HUES6 (cell line): ENCODE results near the gene A1CF.
"Not testable (repeated sequence)": the region's sequence is repeated elsewhere in the genome, so short reads cannot be mapped to it uniquely, and the experiment has no call there.

Experiments used
- H3K27ac ChIP-seq: 2 replicates; pipeline ENCODE4 v1.7.0; 2013; ENCODE audit warnings: low read depth, mild to moderate bottlenecking, low read length, inconsistent platforms
- H3K27me3 ChIP-seq: 2 replicates; pipeline ENCODE4 v1.6.1; 2013; ENCODE audit warnings: low read length; ENCODE audit not compliant: control insufficient read depth, insufficient read depth
- H3K36me3 ChIP-seq: 2 replicates; pipeline ENCODE4 v1.6.1; 2013; ENCODE audit warnings: low read length; ENCODE audit not compliant: control insufficient read depth, insufficient read depth
- H3K4me1 ChIP-seq: 2 replicates; pipeline ENCODE4 v1.6.1; 2013; ENCODE audit warnings: low read length; ENCODE audit not compliant: control insufficient read depth, insufficient read depth
- H3K4me3 ChIP-seq: 2 replicates; pipeline ENCODE4 v1.5.1; 2013; ENCODE audit warnings: low read depth, low read length
- H3K9ac ChIP-seq: one replicate; pipeline ENCODE4 v1.6.1; 2013; ENCODE audit warnings: mild to moderate bottlenecking, low read length
- H3K9me3 ChIP-seq: 2 replicates; pipeline ENCODE4 v1.6.1; 2013; ENCODE audit warnings: low read depth, low read length; ENCODE audit not compliant: control insufficient read depth, insufficient read depth

A1CF gene

DNA sequence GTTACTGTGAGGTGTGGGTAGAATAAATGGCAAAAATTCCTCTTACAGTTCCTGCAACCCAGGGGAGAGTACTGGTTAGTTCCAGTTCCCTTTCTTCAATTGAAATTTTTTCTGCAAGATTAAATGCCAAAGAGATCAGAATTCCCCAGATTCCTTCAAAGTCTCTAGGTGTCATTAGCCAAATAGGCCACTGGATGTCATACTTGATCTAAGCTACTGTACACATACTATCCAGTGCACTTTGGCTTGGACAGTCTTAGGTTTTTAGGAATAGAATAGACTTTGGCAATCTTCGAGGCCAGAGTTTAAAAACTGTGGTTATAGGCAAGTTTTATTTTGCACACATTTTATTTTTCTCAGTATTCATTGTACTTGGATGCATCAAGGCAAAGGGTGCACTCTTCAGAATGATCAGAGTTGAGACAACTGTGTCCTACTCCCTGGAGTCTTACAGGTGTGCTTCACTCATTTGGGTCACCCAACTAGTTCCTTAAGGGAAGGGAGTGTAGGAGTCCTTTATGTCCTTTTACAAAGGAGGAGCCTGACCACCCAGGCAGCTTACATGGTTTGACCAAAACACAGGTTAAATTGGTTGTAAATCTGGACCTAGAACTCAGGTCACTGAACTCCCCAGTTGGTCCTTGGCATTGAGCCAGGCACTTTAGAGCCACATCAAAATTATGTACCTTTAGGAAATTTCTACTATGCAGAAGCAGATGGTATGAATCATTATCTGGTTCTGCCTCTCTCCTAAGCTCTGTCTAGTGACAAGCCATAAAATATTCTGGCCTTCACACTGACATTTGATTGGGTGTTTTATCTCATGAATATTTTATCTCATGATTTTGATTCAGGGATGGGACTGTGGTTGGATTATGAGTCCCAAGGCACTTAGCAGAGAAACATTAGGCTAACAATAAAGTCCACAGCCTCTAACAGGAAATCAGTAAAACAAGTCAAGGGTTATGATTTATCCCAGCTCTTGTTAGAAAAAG is 96.2 kb downstream of the A1CF start:
- Histone ChIP-seq H3K9ac (no peak overlapping the region), H3K36me3 (no peaks in the 10 kb centered on the region), H3K4me3 (no peak overlapping the region), H3K27me3 (no peaks in the 10 kb centered on the region), H3K4me1 (peaks cover 10% of the 10 kb centered on the region; the same call in 1 of the 2 replicates), H3K27ac (no peak overlapping the region), H3K9me3 (no peaks in the 10 kb centered on the region)

DNA sequence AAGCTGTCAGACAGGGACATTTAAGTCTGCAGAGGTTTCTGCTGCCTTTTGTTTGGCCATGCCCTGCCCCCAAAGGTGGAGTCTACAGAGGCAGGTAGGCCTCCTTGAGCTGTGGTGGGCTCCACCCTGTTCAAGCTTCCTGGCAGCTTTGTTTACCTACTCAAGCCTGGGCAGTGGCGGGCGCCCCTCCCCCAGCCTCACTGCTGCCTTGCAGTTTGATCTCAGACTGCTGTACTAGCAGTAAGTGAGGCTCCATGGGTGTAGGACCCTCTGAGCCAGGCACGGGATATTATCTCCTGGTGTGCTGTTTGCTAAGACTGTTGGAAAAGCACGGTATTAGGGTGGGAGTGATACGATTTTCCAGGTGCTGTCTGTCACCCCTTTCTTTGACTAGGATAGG is 97.5 kb downstream of the A1CF start:
- H3K9ac ChIP-seq, H3K4me1 ChIP-seq, H3K27ac ChIP-seq: not testable (repeated sequence)

DNA sequence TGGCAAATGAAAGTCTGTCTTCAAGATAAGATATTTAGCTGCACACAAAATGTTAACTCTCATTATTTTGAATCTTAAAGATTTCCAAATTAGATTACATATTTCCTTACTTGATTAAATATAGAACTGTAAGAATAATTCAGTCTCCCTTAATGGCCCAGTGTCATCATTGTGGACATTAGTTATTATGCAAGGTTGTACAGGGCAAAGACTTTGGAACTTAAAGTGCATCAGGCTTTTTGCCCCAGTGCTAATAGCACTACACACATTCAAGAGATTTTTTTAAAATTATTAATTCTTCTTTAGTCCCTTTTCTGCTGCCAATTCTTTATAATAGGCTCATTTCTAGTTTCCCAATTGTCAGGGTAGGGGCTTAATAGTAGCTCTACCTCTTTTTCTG is 103.4 kb downstream of the A1CF start:
- not testable (repeated sequence) for H3K9ac ChIP-seq, H3K4me1 ChIP-seq, H3K27me3 ChIP-seq, H3K36me3 ChIP-seq, H3K27ac ChIP-seq, H3K9me3 ChIP-seq, H3K4me3 ChIP-seq

More for the DNA sequence above, 97.5 kb downstream of the A1CF start:
- H3K36me3 ChIP-seq, H3K4me3 ChIP-seq, H3K27me3 ChIP-seq, H3K9me3 ChIP-seq: not testable (repeated sequence)

DNA sequence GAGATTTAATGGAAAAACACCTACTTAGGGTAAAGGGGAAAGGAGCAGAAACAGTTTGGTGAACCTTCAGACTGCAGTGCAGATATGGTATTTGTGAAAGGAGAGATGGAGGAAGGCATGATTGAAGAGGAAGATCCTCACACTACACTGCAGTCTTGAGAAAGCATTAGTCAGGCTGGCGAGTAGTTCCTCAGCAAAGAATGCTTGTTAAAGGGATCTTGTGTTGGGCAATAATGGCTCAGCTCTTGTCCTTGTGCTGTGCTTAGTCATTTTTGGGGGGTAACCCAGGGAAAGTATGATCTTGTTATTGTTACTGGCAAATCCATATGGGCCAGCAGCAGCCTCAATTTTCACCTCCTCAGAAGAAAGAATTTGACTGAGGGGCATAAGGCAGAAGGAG is 105.4 kb downstream of the A1CF start:
- H3K4me3 ChIP-seq, H3K36me3 ChIP-seq, H3K27ac ChIP-seq, H3K9me3 ChIP-seq, H3K27me3 ChIP-seq, H3K4me1 ChIP-seq, H3K9ac ChIP-seq: not testable (repeated sequence)

DNA sequence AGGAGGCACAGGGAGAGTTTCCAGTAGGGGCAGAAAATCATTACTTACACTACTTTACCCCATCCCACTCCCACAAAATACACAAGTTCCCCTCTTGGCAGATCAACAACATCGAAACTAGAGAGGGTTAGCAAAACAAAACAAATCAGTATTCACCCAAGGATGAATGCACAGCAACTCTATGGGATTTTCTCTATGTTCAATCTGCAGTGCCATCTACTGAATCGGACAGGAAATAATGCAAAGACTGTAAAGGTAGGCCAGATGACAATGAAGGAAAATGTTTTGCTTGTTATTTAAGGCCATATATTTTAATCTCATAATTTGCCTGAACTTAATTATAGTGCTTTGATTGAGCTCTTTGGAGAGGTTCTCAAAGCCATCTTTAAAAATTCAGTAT is 110.6 kb downstream of the A1CF start:
- not testable (repeated sequence) for H3K4me1 ChIP-seq, H3K4me3 ChIP-seq, H3K36me3 ChIP-seq, H3K27me3 ChIP-seq, H3K27ac ChIP-seq, H3K9me3 ChIP-seq, H3K9ac ChIP-seq

DNA sequence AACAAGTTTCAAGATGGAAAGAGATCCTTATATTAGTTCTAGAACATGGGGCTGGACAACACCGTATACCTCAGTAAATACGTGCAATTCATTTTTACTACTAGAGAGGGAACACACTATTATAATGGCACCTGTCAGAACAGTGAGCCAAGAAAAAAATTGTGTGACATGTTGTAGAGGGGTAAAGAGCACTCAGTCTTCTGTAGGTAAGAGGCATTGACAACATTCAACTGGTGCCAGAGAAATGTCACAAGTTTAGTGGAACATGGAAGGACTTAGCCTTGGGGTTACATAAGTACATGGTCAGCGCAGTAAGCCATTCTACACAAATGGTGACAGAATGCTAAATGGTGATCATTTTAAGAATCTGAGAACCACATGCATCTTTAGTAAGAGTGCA is 113.4 kb downstream of the A1CF start:
- H3K27me3 ChIP-seq, H3K9me3 ChIP-seq, H3K36me3 ChIP-seq, H3K4me3 ChIP-seq, H3K9ac ChIP-seq, H3K27ac ChIP-seq, H3K4me1 ChIP-seq: not testable (repeated sequence)

DNA sequence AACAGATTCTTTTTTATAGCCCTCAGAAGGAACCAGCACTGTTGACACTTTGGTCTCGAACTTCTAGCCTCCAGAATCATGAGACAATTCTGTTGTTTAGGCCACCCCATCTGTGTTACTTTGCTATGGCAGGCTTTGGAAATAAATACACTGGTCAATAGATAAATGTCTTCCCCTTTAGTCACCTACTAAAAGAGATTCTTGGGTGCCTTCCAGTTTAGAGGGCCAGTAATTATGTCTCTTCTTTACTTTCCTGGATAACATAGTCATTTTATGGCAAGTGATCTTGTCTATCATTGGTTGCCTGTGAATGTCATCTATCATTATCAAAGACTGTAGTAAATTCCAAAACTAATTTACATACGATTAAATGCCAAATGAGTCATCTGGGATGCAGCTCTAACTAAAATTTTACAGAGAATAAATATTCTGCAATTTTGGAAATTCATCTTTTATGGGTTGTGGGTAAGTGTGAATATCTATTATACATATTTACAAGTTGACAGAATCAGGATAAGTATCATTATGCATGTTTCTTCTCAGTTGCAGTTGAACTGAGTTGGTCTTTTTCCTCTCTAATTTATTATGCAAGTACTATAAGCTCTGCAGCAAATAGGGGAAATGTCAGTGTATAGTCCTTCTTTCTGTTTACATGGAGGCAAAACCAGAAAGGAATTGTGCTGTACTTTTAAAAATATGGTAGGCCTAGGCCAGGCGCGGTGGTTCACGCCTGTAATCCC is 118.5 kb downstream of the A1CF start:
- not testable (repeated sequence) for H3K9ac ChIP-seq, H3K9me3 ChIP-seq, H3K36me3 ChIP-seq, H3K27me3 ChIP-seq, H3K27ac ChIP-seq, H3K4me1 ChIP-seq, H3K4me3 ChIP-seq
